ENCODE results near the gene CD207.

Gene CD207

GRCh38 chr2:70790136-70790828 lies 45.3 kb downstream of the CD207 start, which contains the start of gene FIGLA:
Gene FIGLA (minus strand): TSS chr2:70790643. CDS start chr2:70790638, 5 bp downstream.
- peak within 1 kb of the TSS; percentile 4 for H3K4me3 ChIP-seq (ENCODE audit: low read depth, low read length)
- no peak for DNase-seq (ENCODE audit: low read depth)
- TF ChIP-seq, protein P1, sequence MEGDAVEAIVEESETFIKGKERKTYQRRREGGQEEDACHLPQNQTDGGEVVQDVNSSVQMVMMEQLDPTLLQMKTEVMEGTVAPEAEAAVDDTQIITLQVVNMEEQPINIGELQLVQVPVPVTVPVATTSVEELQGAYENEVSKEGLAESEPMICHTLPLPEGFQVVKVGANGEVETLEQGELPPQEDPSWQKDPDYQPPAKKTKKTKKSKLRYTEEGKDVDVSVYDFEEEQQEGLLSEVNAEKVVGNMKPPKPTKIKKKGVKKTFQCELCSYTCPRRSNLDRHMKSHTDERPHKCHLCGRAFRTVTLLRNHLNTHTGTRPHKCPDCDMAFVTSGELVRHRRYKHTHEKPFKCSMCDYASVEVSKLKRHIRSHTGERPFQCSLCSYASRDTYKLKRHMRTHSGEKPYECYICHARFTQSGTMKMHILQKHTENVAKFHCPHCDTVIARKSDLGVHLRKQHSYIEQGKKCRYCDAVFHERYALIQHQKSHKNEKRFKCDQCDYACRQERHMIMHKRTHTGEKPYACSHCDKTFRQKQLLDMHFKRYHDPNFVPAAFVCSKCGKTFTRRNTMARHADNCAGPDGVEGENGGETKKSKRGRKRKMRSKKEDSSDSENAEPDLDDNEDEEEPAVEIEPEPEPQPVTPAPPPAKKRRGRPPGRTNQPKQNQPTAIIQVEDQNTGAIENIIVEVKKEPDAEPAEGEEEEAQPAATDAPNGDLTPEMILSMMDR (IDR thresholded peaks at IDR 0.05; ENCODE audit: low read depth, low read length, missing control alignments) = no peak

DNA sequence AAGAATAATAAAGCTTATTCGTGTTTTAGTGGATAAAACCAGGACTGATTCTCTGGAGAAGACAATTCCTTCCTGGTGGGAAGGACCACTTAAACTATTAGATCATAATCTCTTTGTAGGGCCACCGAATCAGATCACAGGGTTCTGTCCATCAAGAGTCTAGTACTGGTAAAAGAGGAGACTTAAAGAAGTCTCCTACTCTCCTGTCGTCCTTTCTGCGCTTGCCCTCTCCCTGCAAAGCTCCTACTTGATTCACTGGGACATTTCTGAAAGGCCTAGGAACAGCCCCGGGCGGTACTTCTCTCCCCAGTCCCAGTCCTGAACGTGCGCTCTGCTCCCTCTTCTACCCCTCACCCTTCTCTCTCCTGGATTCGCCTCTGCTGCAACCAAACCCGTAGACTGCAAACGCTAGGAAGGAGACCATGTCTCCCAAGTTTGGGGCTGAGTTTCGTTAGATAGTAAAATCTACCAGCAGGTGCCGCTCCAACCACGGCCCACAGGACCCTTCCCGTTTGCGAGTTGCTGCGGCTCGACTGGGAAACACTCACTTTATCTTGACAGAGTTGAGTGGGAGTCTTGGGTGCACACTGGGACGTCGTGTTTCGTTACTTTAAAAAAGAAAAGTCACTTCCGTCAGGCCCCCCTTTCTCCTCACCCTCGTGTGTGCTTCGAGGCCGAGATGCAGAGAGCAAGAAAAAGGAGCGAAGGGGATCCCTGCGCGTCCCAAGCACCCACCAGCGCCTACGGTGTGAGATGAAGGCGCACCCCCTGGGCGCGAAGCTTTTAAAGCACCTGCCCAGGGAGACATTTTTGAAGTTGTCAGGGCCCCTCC lies 46.1 kb downstream of the CD207 start:
- peak overlapping the region; percentile 4 for H3K4me3 ChIP-seq (ENCODE audit: low read depth, low read length)
- in situ Hi-C loops (cut with HindIII; ENCODE audit: low sequenced_read_pairs) = loop anchor here (5.0 kb wide), 1 partner anchor 52 kb away; no protein-coding TSS in a partner anchor
- DNase-seq (ENCODE audit: low read depth) = peak; percentile 18

More at GRCh38 chr2:70790136-70790828, 45.3 kb downstream of the CD207 start, which contains the start of gene FIGLA:
- in situ Hi-C loops (cut with HindIII; ENCODE audit: low sequenced_read_pairs) = loop anchor here (5.0 kb wide), 1 partner anchor 53 kb away; no protein-coding TSS in a partner anchor

GRCh38 chr2:70785137-70785911 lies 50.3 kb downstream of the CD207 start:
- H3K4me3 ChIP-seq (ENCODE audit: low read depth, low read length) = no peak overlapping the region
- no peak for DNase-seq (ENCODE audit: low read depth)
- in situ Hi-C loops (cut with HindIII; ENCODE audit: low sequenced_read_pairs) = no loop called here
- TF ChIP-seq, protein P1 (IDR thresholded peaks at IDR 0.05; ENCODE audit: low read depth, low read length, missing control alignments) = peak; percentile 61

More for the DNA sequence above, 46.1 kb downstream of the CD207 start:
- TF ChIP-seq, protein P1 (IDR thresholded peaks at IDR 0.05; ENCODE audit: low read depth, low read length, missing control alignments) = peak; percentile 75

DNA sequence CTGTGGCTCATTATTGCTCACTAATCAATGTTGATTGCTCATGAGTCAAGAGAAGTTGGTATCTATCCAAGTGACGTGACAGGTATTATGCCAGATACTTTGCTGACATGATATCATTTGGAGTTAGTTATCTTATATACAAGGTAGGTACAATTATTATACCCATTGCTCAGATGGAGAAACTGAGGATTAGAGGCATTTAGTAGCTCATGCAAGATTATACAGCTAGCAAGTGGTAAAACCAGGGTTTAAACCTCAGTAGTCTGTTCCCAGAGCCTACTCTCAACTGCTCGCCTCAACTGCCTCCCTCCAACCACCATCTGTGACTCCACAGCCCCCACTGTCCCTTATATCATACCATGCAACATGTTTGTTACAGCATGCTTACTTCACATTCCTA lies 51.3 kb downstream of the CD207 start:
- TF ChIP-seq, protein P1 (IDR thresholded peaks at IDR 0.05; ENCODE audit: low read depth, low read length, missing control alignments) = no peak
- DNase-seq (ENCODE audit: low read depth) = no peak
- H3K4me3 ChIP-seq (ENCODE audit: low read depth, low read length) = no peak overlapping the region
- in situ Hi-C loops (cut with HindIII; ENCODE audit: low sequenced_read_pairs) = no loop called here
